ENCODE data around the gene NCCRP1.

NCCRP1 gene, protein sequence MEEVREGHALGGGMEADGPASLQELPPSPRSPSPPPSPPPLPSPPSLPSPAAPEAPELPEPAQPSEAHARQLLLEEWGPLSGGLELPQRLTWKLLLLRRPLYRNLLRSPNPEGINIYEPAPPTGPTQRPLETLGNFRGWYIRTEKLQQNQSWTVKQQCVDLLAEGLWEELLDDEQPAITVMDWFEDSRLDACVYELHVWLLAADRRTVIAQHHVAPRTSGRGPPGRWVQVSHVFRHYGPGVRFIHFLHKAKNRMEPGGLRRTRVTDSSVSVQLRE

GRCh38 chr19:39196860-39197562 is at the start of gene NCCRP1:
Gene NCCRP1 (plus strand): TSS chr19:39196964. CDS start chr19:39196983, 19 bp downstream.
- no peaks in the 10 kb centered on the region for H3K9me3 ChIP-seq (ENCODE audit: control insufficient read depth in 2 of 2, low read length in 2 of 2)
- H3K36me3 ChIP-seq (ENCODE audit: control insufficient read depth in 2 of 2, insufficient read depth in 2 of 2, low read length in 2 of 2): no peaks in the 10 kb centered on the region
- H3K27me3 ChIP-seq (ENCODE audit: control insufficient read depth in 1 of 2, insufficient read depth in 2 of 2, low read length in 2 of 2): peaks cover 39 to 52% of the 10 kb centered on the region in 2 donors
- H3K27ac ChIP-seq (ENCODE audit: low read length): no peak within 1 kb of the TSS
- H3K4me3 ChIP-seq (ENCODE audit: low read length in 2 of 2): no peak within 1 kb of the TSS
- H3K9ac ChIP-seq (ENCODE audit: low read length in 2 of 2): no peak within 1 kb of the TSS
- H3K4me1 ChIP-seq (ENCODE audit: control insufficient read depth, insufficient read depth, low read length): peaks cover 6% of the 10 kb centered on the region

GRCh38 chr19:39147480-39147879 is 49.3 kb upstream of the NCCRP1 start:
- Histone ChIP-seq H3K9ac (ENCODE audit: low read length in 2 of 2) (no peak overlapping the region), H3K27ac (ENCODE audit: low read length) (peak overlapping the region; percentile 88), H3K27me3 (ENCODE audit: control insufficient read depth in 1 of 2, insufficient read depth in 2 of 2, low read length in 2 of 2) (no peaks in the 10 kb centered on the region), H3K4me1 (ENCODE audit: control insufficient read depth, insufficient read depth, low read length) (peaks cover 33% of the 10 kb centered on the region), H3K9me3 (ENCODE audit: control insufficient read depth in 2 of 2, low read length in 2 of 2) (no peaks in the 10 kb centered on the region), H3K4me3 (ENCODE audit: low read length in 2 of 2) (no peak overlapping the region), H3K36me3 (ENCODE audit: control insufficient read depth in 2 of 2, insufficient read depth in 2 of 2, low read length in 2 of 2) (peaks cover 0 to 3% of the 10 kb centered on the region in 2 donors)

GRCh38 chr19:39148939-39149529 is 47.7 kb upstream of the NCCRP1 start:
- Histone ChIP-seq H3K4me3 (ENCODE audit: low read length in 2 of 2) (no peak overlapping the region), H3K27me3 (ENCODE audit: control insufficient read depth in 1 of 2, insufficient read depth in 2 of 2, low read length in 2 of 2) (no peaks in the 10 kb centered on the region), H3K4me1 (ENCODE audit: control insufficient read depth, insufficient read depth, low read length) (peaks cover 30% of the 10 kb centered on the region), H3K36me3 (ENCODE audit: control insufficient read depth in 2 of 2, insufficient read depth in 2 of 2, low read length in 2 of 2) (peaks cover 0 to 3% of the 10 kb centered on the region in 2 donors), H3K27ac (ENCODE audit: low read length) (no peak overlapping the region), H3K9me3 (ENCODE audit: control insufficient read depth in 2 of 2, low read length in 2 of 2) (no peaks in the 10 kb centered on the region), H3K9ac (ENCODE audit: low read length in 2 of 2) (no peak overlapping the region)

DNA sequence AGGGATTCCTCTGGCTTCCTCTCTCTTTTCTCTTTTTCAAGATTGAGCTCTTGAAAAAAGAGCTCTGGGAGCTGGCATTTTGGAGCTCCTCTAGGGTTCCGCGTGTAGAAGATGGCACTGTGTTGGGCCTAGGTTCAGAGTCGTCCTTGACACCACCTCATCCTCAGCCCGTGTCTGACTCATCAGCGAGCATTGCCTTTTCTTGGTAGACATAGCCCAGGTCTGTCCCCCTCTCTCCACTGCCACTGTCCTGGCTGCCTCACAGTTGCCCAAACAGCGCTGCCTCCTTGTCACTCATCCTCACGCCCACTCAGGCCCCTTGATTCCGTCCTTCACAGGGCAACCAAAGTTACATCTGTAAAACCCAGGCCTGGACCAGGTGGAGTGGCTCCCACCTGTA is 46.5 kb upstream of the NCCRP1 start:
- Histone ChIP-seq H3K9me3 (ENCODE audit: control insufficient read depth in 2 of 2, low read length in 2 of 2) (no peaks in the 10 kb centered on the region), H3K4me1 (ENCODE audit: control insufficient read depth, insufficient read depth, low read length) (peaks cover 18% of the 10 kb centered on the region), H3K36me3 (ENCODE audit: control insufficient read depth in 2 of 2, insufficient read depth in 2 of 2, low read length in 2 of 2) (peaks cover 0 to 3% of the 10 kb centered on the region in 2 donors), H3K27me3 (ENCODE audit: control insufficient read depth in 1 of 2, insufficient read depth in 2 of 2, low read length in 2 of 2) (no peaks in the 10 kb centered on the region), H3K4me3 (ENCODE audit: low read length in 2 of 2) (no peak overlapping the region), H3K9ac (ENCODE audit: low read length in 2 of 2) (no peak overlapping the region), H3K27ac (ENCODE audit: low read length) (no peak overlapping the region)

- Histone ChIP-seq H3K9me3 (ENCODE audit: control insufficient read depth in 2 of 2, low read length in 2 of 2) (no peaks in the 10 kb centered on the region), H3K27me3 (ENCODE audit: control insufficient read depth in 1 of 2, insufficient read depth in 2 of 2, low read length in 2 of 2) (no peaks in the 10 kb centered on the region), H3K4me1 (ENCODE audit: control insufficient read depth, insufficient read depth, low read length) (peaks cover 17% of the 10 kb centered on the region), H3K4me3 (ENCODE audit: low read length in 2 of 2) (no peak overlapping the region), H3K27ac (ENCODE audit: low read length) (no peak overlapping the region), H3K36me3 (ENCODE audit: control insufficient read depth in 2 of 2, insufficient read depth in 2 of 2, low read length in 2 of 2) (peaks cover 0 to 3% of the 10 kb centered on the region in 2 donors), H3K9ac (ENCODE audit: low read length in 2 of 2) (no peak overlapping the region)
These were observed 45.8 kb upstream of the NCCRP1 start for GRCh38 chr19:39150807-39151600.

- Histone ChIP-seq H3K4me3 (ENCODE audit: low read length in 2 of 2) (no peak overlapping the region), H3K36me3 (ENCODE audit: control insufficient read depth in 2 of 2, insufficient read depth in 2 of 2, low read length in 2 of 2) (peaks cover 0 to 3% of the 10 kb centered on the region in 2 donors), H3K27me3 (ENCODE audit: control insufficient read depth in 1 of 2, insufficient read depth in 2 of 2, low read length in 2 of 2) (no peaks in the 10 kb centered on the region), H3K4me1 (ENCODE audit: control insufficient read depth, insufficient read depth, low read length) (peaks cover 17% of the 10 kb centered on the region), H3K27ac (ENCODE audit: low read length) (no peak overlapping the region), H3K9ac (ENCODE audit: low read length in 2 of 2) (no peak overlapping the region), H3K9me3 (ENCODE audit: control insufficient read depth in 2 of 2, low read length in 2 of 2) (no peaks in the 10 kb centered on the region)
These were observed 44.7 kb upstream of the NCCRP1 start for GRCh38 chr19:39152066-39152465.

GRCh38 chr19:39154100-39154628 is 42.6 kb upstream of the NCCRP1 start:
- Histone ChIP-seq H3K9ac (ENCODE audit: low read length in 2 of 2) (no peak overlapping the region), H3K27me3 (ENCODE audit: control insufficient read depth in 1 of 2, insufficient read depth in 2 of 2, low read length in 2 of 2) (no peaks in the 10 kb centered on the region), H3K9me3 (ENCODE audit: control insufficient read depth in 2 of 2, low read length in 2 of 2) (no peaks in the 10 kb centered on the region), H3K4me1 (ENCODE audit: control insufficient read depth, insufficient read depth, low read length) (peaks cover 35% of the 10 kb centered on the region), H3K4me3 (ENCODE audit: low read length in 2 of 2) (no peak overlapping the region), H3K27ac (ENCODE audit: low read length) (no peak overlapping the region), H3K36me3 (ENCODE audit: control insufficient read depth in 2 of 2, insufficient read depth in 2 of 2, low read length in 2 of 2) (peaks cover 0 to under 1% of the 10 kb centered on the region in 2 donors)

GRCh38 chr19:39154629-39155100 is 42.1 kb upstream of the NCCRP1 start:
- Histone ChIP-seq H3K9me3 (ENCODE audit: control insufficient read depth in 2 of 2, low read length in 2 of 2) (no peaks in the 10 kb centered on the region), H3K4me3 (ENCODE audit: low read length in 2 of 2) (no peak overlapping the region), H3K27me3 (ENCODE audit: control insufficient read depth in 1 of 2, insufficient read depth in 2 of 2, low read length in 2 of 2) (no peaks in the 10 kb centered on the region), H3K36me3 (ENCODE audit: control insufficient read depth in 2 of 2, insufficient read depth in 2 of 2, low read length in 2 of 2) (no peaks in the 10 kb centered on the region), H3K4me1 (ENCODE audit: control insufficient read depth, insufficient read depth, low read length) (peaks cover 35% of the 10 kb centered on the region), H3K9ac (ENCODE audit: low read length in 2 of 2) (no peak overlapping the region), H3K27ac (ENCODE audit: low read length) (no peak overlapping the region)

DNA sequence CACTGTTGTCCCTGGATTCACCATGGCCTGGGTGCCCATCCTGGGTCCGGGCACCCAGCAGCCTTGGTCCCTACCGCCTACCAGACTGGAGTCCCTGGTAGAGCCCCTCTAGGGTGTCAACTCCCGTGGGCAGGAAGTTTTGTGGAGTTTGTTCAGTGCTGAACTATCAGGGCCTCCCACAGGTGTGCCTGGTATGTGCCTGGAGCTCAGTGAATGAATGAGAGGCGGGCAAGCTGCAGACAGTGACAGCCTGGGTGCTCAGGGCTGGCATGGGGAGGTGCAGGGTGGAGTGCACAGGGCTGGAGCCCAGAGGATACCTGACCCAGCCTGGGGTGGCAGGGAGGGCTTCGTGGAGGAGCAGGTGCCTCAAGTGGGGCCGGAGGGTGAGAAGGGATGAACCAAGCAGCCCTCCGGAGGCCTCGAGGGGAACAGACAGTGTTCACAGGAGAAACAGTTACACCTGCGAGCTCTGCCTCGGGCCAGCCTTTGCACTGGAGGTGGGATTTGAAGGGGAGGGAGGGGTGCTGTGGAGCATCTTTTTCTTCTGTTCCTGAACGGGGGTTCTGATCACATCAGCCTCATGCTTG is 41.6 kb upstream of the NCCRP1 start:
- H3K4me1 ChIP-seq (ENCODE audit: control insufficient read depth, insufficient read depth, low read length): peaks cover 41% of the 10 kb centered on the region

DNA sequence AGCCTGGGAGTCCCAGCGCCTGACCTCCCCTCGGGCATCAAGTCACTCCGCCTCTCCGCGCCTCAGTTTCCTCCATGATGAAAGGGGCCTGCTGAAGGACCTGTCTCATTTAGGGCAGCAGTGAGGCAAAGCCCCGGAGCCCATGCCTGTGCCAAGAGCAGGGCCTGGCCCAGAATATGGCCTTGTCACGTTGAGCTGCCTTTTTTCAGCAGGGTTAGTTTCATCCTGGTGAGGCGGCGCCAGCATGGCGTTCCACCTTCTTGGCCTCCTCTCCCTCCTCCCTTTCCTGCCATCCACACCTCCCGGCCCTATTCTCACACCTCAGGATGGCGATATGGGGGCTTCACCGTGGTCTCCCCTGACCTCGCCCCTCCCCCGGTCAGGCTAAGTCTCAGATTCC is 41.0 kb upstream of the NCCRP1 start:
- no peak overlapping the region for H3K9ac ChIP-seq (ENCODE audit: low read length in 2 of 2)
- H3K36me3 ChIP-seq (ENCODE audit: control insufficient read depth in 2 of 2, insufficient read depth in 2 of 2, low read length in 2 of 2): no peaks in the 10 kb centered on the region
- H3K9me3 ChIP-seq (ENCODE audit: control insufficient read depth in 2 of 2, low read length in 2 of 2): no peaks in the 10 kb centered on the region
- no peak overlapping the region for H3K27ac ChIP-seq (ENCODE audit: low read length)
- no peaks in the 10 kb centered on the region for H3K27me3 ChIP-seq (ENCODE audit: control insufficient read depth in 1 of 2, insufficient read depth in 2 of 2, low read length in 2 of 2)
- H3K4me3 ChIP-seq (ENCODE audit: low read length in 2 of 2): no peak overlapping the region
- H3K4me1 ChIP-seq (ENCODE audit: control insufficient read depth, insufficient read depth, low read length): peaks cover 46% of the 10 kb centered on the region

More for the DNA sequence above, 41.6 kb upstream of the NCCRP1 start:
- no peak overlapping the region for H3K9ac ChIP-seq (ENCODE audit: low read length in 2 of 2)
- no peaks in the 10 kb centered on the region for H3K27me3 ChIP-seq (ENCODE audit: control insufficient read depth in 1 of 2, insufficient read depth in 2 of 2, low read length in 2 of 2)
- no peaks in the 10 kb centered on the region for H3K36me3 ChIP-seq (ENCODE audit: control insufficient read depth in 2 of 2, insufficient read depth in 2 of 2, low read length in 2 of 2)
- H3K27ac ChIP-seq (ENCODE audit: low read length): no peak overlapping the region
- no peaks in the 10 kb centered on the region for H3K9me3 ChIP-seq (ENCODE audit: control insufficient read depth in 2 of 2, low read length in 2 of 2)
- H3K4me3 ChIP-seq (ENCODE audit: low read length in 2 of 2): no peak overlapping the region
